Muscle of arm (tissue), 12 donors: ENCODE results near the gene CD163. TPM values are rescaled to one million over a fixed set of nuclear protein-coding genes. Genes with fewer than 3 reads are reported as not detected.
"Not testable (repeated sequence)": the region's sequence is repeated elsewhere in the genome, so short reads cannot be mapped to it uniquely, and the experiment has no call there.

ENCODE experiments used
- DNase-seq: peaks from one replicate; pipeline ENCODE4 v3.0.0-alpha.2; 2013
- polyA plus RNA-seq, 12 donors: library from polyadenylated mRNA; unstranded; fragments of 120-200 nt; gene quantifications; one replicate each; pipeline ENCODE4 v1.2.1, GENCODE V29; 2013; ENCODE audit not compliant: insufficient read length in 12 of 12

The CD163 gene
- polyA plus RNA-seq, 12 donors: 8.1 to 19.9 (median 15.9) TPM; not detected in 1

DNA sequence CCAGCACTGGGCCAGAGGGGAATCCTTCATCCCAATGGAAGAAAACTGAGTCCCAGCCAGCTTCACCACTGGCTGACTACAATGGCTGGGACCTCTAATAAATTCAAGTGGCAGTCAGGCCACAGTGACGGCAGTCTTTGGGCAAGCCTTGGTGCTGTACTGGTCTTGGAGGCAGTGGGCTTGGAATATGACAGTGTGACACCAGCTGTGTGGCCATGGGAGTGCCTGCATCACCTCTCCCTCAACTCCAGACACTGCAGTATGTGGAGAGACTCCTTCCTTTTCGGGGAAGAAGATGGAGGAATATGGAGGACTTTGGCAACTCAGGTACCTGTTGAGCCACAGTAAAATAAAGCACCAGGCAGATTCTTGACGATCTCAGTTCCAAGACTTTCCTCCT, 43.6 kb downstream of the CD163 start:
- no peak for DNase-seq

DNA sequence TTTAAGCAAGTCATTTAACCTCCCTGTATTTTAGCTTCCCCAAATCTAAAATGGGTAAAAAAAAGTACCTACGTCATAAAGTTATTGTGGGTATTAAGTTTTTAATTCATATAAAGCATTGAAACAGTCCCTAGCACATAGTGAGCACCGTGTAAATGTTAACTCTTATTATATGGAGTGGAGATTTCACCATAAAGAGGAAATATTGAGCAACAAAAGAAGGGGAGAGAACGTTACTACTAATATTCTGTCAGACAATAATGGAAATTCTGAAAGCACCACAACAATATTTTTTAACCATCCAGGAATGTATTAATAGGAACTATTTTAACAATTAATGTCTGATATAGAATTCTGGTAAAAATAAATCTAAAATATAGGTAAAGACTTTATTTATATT, 51.8 kb downstream of the CD163 start:
- DNase-seq: no peak

DNA sequence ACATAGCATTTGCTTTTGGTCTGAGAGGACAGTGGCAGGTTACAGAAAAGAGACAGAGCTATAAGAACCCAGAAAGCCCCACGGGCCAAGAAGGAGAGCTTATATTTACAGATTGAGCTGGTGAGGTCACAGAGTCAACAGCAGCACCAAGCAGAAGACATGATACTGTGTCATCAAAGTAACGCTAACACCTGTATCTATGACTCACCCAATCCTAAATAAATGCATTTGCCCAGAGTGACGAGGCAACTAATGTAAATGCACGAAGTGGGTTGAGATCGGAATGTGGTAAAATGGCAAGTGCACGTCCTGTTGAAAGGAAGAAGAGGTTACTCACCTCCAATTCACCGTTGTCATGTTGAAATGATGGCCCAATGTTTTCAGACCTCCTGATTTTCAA, 52.9 kb downstream of the CD163 start:
- DNase-seq: no peak

DNA sequence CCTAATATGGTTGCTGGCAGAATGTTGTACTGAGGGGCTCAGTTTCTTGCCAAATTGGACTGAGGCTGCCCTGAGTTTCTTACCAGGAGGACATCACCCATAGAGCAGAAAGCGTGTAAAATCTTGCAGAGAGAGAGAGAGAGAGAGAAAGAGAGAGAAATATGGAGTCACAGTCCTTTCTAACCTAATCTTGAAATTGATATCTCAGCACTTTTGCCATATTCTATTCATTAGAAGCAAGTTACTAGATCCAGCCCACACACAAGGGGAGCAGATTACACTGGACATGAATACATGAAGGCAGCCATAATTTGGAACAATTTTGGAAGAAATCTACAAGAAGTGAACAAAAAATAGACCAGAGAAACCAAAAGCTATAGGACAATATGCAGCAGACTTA, 55.5 kb downstream of the CD163 start:
- DNase-seq: no peak

DNA sequence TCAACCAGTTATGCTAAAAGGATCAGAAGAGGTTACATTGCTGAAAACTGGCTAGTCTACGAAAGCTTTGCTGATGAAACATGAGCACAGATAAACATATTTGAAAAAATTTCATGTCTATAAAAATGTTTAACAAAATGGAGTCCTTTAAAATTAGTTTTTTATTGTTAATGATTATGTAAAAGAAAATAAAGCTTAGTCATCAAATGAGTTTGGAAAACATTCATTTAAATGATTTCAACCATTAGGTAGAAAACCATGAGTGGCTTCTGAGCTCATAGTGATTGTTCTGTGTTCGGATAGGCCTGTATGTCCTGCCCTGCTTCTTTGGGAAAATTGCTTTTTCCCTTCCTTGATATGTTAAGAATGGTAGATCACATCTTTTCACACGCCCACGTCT, 59.0 kb downstream of the CD163 start:
- no peak for DNase-seq

DNA sequence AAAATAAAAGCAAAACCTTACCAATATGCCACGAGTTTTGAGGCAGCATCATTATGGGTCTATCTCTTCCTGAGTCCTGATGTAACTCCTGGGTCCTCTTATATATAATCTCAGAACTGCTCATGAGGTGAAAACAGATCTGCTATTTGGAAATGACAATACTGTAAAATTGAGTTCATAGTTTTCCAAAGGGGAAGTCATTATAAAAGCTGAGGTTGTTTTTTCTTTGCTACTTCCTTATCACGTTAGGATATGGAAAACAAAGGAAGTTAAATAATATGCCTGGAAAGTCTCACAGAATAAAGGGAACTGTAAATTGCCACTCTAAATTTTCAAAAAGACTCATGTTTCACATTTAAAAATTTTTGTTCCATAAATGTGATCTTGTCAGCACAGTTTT, 59.5 kb downstream of the CD163 start, which contains the start of gene CD163L1:
TSS of gene CD163L1 (minus strand) at position 78 of the 400 bp plus-strand sequence. CDS start at position 52, 26 bp downstream.
- DNase-seq: no peak

DNA sequence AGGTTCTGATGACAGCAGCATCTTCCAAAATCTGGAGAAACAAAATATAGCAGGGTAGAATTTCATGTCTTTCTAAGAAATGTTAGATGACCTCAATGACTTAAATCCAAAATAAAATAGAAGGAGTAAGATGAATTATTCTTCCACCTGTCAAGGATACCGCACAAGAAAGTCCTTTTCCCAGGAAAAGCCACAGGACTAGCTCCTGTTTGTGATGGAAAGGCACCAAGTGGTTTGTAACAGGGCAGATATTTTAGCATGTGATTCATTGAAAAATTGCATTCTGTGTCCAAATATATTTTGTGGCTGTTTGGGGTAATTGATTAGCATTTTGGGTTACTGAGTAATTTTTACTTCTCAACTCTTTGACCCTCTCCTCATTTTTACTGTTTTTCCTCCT, 62.4 kb downstream of the CD163 start:
- DNase-seq: no peak

DNA sequence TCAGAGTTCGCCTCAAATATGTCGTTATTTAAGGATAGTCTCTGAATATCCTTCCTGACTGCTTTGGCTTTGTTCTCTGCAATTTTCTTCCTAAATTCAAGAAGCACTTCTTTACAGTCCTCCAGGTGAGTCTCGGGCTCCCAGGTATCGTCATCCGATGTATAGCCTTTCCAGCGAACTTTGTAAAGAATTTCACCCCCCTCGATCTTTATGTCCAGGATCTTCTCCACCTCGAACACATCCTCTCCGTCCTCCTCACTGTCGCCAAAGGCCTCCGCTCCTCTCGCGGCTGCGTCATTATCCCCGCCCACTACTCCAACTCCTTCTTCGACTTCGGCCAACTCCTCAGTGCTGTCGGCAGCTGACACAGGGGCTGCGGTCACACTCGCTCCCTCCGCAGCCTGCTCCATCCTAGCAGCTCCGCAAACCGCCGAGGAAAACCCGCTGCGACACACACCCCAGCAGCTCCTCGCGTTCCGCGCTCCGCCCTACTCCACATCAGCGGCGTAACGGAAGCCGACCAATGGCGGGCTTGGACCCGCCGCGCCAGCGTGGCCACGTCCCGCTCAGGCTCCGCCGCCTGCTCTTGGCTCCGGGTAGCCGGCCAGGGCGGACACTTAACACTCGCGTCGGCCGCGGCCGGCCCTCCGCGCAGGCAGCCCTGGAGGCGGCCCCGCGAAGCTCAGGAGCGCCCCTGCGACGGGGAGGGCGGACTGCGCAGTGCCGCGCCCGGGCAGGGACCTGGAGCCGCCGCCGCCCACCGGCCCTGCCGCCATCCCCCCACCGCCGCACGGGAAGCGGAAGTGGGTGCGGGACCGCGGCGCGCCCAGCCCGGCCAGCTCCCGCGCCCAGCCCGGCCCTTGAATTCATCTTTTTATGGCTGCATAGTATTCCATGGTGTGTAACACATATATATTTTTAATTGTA, 63.7 kb downstream of the CD163 start:
- no peak for DNase-seq

DNA sequence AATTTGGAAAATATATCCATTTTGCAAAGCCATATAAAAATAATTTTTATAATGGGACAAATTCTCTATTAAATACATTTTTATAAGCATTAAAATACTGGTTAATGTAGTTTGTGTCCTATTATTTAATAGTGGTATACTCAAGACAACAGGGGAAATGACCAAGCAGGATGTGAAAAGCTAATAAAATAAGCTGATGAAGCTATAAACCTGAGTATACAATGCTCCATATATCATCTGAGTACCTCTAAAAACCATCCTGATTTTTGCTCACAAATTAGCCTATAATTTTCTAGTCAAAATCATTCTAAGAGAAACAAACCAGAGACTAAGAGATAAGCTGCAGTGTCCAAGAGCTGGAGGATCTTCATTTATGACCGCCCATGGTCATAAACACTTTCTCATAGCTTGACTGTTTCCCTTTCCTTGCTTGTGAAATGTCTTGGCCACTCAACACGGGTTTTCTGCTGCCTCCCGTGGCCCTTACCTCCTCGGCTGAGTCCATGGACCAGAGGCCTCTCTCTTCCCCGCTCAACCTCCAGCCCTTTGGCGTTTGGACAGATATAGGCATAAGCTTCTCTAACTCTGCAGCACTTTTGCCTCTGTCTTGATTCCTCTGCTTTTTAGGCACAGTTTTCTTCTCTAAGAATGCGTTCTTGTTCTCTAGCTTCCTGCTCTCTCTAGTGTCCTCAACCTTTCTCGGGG, 65.1 kb downstream of the CD163 start:
- not testable (repeated sequence) for DNase-seq

DNA sequence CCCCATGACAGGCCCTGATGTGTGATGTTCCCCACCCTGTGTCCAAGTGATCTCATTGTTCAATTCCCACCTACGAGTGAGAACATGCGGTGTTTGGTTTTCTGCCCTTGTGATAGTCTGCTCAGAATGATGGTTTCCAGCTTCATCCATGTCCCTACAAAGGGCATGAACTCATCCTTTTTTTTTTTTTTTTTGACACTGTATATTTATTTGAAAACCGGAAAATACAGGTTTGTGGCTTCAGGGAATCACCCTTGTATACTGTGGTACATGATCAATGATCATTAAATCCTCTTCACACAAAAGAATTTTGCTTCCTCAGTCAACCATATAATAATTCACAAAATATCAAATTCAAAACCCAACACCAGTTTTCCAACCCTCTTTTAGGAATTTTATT, 66.1 kb downstream of the CD163 start:
- DNase-seq: not testable (repeated sequence)

DNA sequence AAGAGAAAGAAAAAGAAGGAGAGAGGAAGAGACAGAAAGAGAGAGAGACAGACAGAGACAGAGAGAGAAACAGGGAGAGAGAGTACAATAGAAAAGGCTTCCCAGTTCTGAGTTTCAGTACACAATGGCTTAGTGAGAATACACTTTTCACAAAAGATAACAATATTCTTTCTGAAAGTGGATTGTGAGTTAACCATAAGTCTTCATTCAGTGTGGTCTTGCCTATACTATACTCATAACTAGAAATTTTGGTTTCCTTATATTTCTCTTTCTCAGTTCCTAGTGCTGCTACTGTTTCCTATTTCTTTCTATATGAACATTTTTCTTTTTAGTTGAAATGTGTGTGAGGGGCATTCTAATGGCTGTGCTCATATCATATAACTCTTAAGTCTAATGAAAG, 68.9 kb downstream of the CD163 start:
- no peak for DNase-seq

DNA sequence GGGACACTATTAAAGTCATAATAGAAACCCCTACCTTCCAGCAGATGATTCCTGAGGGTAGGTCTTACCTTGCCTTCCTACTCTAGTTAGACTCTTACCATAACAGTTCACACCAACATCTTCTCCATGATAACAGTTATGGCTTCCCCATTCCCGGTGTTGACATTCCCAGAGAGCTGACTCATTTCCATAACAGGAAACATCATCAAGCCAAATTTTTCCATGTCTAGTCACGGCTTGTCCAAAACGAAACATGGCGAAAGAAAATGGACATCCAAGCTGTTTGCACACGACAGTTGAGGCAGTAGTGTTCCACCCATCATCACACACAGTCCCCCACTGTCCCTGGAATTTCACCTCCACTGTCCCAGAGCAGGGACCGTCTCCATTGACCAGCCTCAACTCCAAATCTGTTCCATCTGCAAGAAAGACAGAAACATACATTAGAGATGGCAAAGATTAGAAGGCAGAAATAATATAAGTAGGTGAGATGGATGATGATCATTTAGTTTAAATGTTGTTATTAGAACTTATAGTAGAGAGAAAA, 70.2 kb downstream of the CD163 start:
- no peak for DNase-seq

DNA sequence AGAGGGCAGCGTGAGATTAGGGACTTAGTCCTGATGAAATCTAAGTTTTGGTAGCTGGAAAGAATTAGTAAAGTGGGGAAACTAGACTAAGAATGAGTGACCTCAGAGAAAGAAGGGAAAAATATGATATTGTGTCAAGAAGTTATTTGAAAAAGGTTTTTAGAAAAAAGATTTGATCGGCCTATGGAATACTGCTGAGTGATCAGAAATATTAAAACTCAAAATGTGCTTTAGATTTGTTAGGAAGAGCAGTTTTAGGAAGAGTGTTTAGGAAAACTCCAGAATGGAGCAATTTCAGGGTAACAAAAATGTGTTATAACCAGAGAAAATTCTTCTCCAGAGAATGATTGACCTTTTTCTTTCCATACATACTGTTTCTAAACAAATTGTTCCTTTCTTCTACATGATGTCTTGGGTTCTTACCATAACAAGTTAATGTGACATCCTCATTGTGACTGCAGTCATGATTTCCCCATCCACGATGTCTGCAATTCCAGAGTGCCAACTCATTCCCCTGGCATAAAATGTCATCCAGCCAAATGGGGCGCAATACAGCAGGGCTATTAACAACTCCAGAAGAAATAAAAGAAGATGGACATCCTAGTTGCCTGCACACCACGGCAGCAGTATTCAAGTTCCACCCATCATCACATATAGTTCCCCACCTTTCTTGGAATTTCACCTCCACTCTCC, 71.4 kb downstream of the CD163 start:
- no peak for DNase-seq

Other genes starting within 250 kb of the CD163 start
- under 1 TPM in 7 of 12 donors, not detected in 5; 0.11 to 0.20 (median 0.15) TPM for gene ACSM4, start 199.7 kb downstream of the CD163 start, polyA plus RNA-seq
- 10 to 100 TPM in 6 of 12 donors, 1 to 10 TPM in 5, not detected in 1; 4.0 to 22.7 (median 10.5) TPM for gene CD163L1, start 59.6 kb downstream of the CD163 start, polyA plus RNA-seq
- not detected for gene APOBEC1, start 162.1 kb upstream of the CD163 start, polyA plus RNA-seq
- gene GDF3, start 192.0 kb upstream of the CD163 start, polyA plus RNA-seq: under 1 TPM in 3 of 12 donors, not detected in 9; 0.18 to 0.54 (median 0.40) TPM
- under 1 TPM in 1 of 12 donors, not detected in 11; 0.18 TPM for gene DPPA3, start 207.7 kb upstream of the CD163 start, polyA plus RNA-seq
- gene CLEC4C, start 243.6 kb upstream of the CD163 start, polyA plus RNA-seq: under 1 TPM in 1 of 12 donors, not detected in 11; 0.90 TPM